NCI-H82 (cell line): ENCODE measurements around the gene PUM1.
"Not testable (repeated sequence)": the region's sequence is repeated elsewhere in the genome, so short reads cannot be mapped to it uniquely, and the experiment has no call there.

Experiments used
- DNase-seq: peaks from one replicate; lab custom pipeline; 2025; lab: John Stamatoyannopoulos, UW

PUM1 gene

GRCh38 chr1:31065310-31066217 is at the start of gene PUM1:
TSS of gene PUM1 (minus strand) at chr1:31065717. CDS start at chr1:31059566, 6,151 bp downstream.
- DNase-seq, result peak; percentile 100

GRCh38 chr1:31112266-31112935 is 46.9 kb upstream of the PUM1 start:
- no peak for DNase-seq

GRCh38 chr1:31111290-31111951 is 45.9 kb upstream of the PUM1 start:
- no peak for DNase-seq

GRCh38 chr1:31110846-31111245 is 45.3 kb upstream of the PUM1 start:
- DNase-seq, result no peak

GRCh38 chr1:31108861-31109260 is 43.3 kb upstream of the PUM1 start:
- DNase-seq, result no peak

- DNase-seq, result no peak
These were observed 40.1 kb upstream of the PUM1 start for GRCh38 chr1:31105646-31106045.

- no peak for DNase-seq
These were observed 37.0 kb upstream of the PUM1 start for GRCh38 chr1:31102501-31102950.

GRCh38 chr1:31101147-31101502 is 35.6 kb upstream of the PUM1 start:
- DNase-seq, result no peak

GRCh38 chr1:31099293-31100032 is 33.9 kb upstream of the PUM1 start:
- no peak for DNase-seq

- no peak for DNase-seq
These were observed 30.5 kb upstream of the PUM1 start for GRCh38 chr1:31095985-31096384.

GRCh38 chr1:31095298-31095981 is 29.9 kb upstream of the PUM1 start:
- DNase-seq, result no peak

- DNase-seq, result not testable (repeated sequence)
These were observed 22.6 kb upstream of the PUM1 start for GRCh38 chr1:31088081-31088480.

GRCh38 chr1:31084782-31085569 is 19.5 kb upstream of the PUM1 start:
- no peak for DNase-seq

- DNase-seq, result no peak
These were observed 16.9 kb upstream of the PUM1 start for GRCh38 chr1:31082385-31082784.

- no peak for DNase-seq
These were observed 7.5 kb upstream of the PUM1 start for GRCh38 chr1:31073044-31073443.

- peak; percentile 58 for DNase-seq
These were observed 6.8 kb upstream of the PUM1 start for GRCh38 chr1:31072304-31072746.

GRCh38 chr1:31069392-31069791 is 3.9 kb upstream of the PUM1 start:
- no peak for DNase-seq

- DNase-seq, result peak; percentile 59
These were observed 703 bp downstream of the PUM1 start for GRCh38 chr1:31064718-31065309.

- DNase-seq, result no peak
These were observed 1.3 kb downstream of the PUM1 start for GRCh38 chr1:31064111-31064717.

- no peak for DNase-seq
These were observed 1.9 kb downstream of the PUM1 start for GRCh38 chr1:31063631-31064030.
